SK-N-SH treated with all-trans-retinoic acid at 6 μM for 48 hours (cell line): ENCODE data around the gene SH3RF2.

Experiments used
- ESRRG ChIP-seq: fragments of 250-450 bp; sonication (Bioruptor Pico); IDR thresholded peaks from 2 replicates; pipeline ENCODE4 v1.6.1; 2021; ENCODE audit warnings: mild to moderate bottlenecking
- RARB ChIP-seq: fragments of 250-450 bp; sonication (Bioruptor Pico); IDR thresholded peaks from 2 replicates; pipeline ENCODE4 v1.8.0; 2021; ENCODE audit warnings: mild to moderate bottlenecking, moderate library complexity
- TF ChIP-seq, protein P1 (sequence below): fragments of 250-450 bp; sonication (Bioruptor Pico); IDR thresholded peaks from 2 replicates; pipeline ENCODE4 v1.5.1; 2020; ENCODE audit warnings: low read depth, mild to moderate bottlenecking, moderate library complexity

DNA sequence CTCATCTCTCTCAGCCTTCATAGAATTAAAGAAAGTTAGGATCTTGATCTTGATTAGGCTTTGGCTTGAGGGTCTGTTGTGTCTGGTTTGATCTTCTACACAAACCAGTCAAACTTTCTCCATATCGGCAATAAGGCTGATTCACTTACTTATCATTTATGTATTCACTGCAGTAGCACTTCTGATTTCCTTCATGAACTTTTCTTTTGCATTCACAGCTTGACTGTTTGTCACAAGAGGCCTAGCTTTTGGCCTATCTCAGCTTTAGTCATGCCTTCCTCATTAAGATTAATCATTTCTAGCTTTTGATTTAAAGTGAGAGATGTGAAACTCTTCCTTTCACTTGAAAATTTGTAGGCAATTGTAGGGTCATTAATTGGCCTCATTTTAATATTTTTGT, 62.8 kb downstream of the SH3RF2 start:
- TF ChIP-seq RARB (CRISPR knock-in tag) (no peak), ESRRG (CRISPR knock-in tag) (no peak)
- TF ChIP-seq, protein P1, sequence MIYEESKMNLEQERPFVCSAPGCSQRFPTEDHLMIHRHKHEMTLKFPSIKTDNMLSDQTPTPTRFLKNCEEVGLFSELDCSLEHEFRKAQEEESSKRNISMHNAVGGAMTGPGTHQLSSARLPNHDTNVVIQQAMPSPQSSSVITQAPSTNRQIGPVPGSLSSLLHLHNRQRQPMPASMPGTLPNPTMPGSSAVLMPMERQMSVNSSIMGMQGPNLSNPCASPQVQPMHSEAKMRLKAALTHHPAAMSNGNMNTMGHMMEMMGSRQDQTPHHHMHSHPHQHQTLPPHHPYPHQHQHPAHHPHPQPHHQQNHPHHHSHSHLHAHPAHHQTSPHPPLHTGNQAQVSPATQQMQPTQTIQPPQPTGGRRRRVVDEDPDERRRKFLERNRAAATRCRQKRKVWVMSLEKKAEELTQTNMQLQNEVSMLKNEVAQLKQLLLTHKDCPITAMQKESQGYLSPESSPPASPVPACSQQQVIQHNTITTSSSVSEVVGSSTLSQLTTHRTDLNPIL, result no peak
